Retina (tissue), 1 donor: ENCODE measurements around the gene PHACTR1.

Experiments used
- DNase-seq: peaks from one replicate; pipeline ENCODE4 v3.0.0-alpha.2; 2016

PHACTR1 gene

DNA sequence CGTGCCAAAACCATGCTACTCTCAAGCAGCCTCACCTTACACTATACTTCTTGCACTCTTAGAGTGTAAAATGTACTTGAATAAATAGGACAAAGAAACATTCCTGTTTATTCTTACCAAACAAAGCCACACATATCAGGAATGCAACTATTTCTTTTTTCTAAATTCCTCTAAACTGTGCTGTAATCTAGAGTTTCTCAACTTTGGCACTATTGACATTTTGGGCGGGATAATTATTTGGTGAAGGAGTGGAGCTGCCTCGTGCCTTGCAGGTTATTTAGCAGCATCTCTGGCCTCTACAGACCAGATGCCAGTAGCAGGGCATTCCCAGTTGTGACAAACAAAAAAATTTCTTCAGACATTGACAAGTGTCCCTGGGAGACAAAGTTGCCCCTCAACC is 86.9 kb downstream of the PHACTR1 start:
- no peak for DNase-seq

DNA sequence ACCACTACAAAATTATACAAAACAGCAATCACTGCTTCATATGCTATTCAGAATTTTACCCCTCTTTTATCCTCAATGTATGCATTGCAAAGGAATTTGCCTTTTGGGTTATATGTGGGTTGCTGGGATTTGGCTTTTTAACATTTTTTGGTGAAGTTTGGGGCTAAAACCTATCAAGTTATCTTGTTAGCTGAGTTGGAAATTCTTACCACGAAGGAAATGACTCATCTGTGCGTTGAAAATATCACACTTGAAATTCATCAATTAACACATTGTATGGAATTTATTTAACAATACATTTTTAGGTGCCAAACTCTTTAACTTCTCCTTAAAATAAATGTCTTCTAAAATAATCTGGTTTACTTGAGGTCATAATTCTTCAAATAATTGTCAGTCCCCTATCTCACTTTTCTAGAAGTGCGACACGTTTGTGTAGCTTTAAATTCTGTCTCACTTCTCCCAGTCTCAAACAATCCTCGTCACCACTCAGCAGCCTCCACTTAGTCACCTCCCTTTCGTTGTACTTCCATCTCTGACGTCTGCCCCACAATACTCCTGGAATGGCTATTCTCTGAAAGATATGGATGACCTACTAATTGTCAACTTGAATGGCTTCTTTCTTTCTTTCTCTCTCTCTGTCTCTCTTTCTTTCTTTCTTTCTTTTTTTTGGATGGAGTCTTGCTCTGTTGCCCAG is 88.5 kb downstream of the PHACTR1 start:
- DNase-seq: no peak

- DNase-seq: no peak
Measured at GRCh38 chr6:12806136-12806535, 89.6 kb downstream of the PHACTR1 start.

DNA sequence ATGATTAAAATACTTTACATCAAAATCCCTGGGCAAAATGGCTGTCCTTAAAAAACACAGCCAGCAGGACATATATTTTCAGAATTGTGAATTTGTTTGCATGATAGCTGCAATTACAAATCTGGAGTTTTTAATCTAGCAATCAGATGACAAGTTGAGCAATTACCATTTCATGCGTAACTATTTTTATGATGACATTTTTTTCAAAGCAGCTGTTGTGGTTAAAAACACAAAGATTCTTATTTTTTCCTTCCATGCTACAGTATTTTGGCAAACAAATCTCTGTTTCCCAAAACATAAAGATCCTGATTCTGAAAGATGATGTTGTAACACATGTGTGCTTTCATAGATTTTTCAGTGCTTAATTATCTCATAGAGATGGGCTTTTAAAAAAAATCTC is 90.2 kb downstream of the PHACTR1 start:
- no peak for DNase-seq

GRCh38 chr6:12811519-12811918 is 95.0 kb downstream of the PHACTR1 start:
- no peak for DNase-seq

GRCh38 chr6:12813321-12813720 is 96.8 kb downstream of the PHACTR1 start:
- DNase-seq: no peak

DNA sequence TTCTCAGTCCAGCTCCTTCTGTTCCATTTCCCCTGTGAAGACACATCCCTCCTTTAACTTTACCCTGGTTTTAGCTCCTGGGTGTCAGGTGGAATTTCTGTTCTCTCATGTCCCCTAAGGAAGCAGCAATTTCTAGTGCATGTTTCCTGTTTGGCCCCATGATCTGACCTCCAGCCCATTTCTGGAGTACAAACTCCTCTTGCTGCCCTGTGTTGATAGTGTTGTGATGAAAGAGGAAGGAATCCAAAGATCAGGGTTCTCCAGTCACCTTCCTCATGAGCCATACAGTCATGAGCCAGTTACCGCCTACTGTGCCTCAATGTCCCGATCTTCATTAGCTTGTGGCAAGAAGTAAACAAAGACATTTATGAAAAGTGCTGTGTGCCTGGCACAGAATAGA is 97.4 kb downstream of the PHACTR1 start:
- no peak for DNase-seq

- DNase-seq: no peak
Measured at GRCh38 chr6:12815089-12815488, 98.5 kb downstream of the PHACTR1 start.

DNA sequence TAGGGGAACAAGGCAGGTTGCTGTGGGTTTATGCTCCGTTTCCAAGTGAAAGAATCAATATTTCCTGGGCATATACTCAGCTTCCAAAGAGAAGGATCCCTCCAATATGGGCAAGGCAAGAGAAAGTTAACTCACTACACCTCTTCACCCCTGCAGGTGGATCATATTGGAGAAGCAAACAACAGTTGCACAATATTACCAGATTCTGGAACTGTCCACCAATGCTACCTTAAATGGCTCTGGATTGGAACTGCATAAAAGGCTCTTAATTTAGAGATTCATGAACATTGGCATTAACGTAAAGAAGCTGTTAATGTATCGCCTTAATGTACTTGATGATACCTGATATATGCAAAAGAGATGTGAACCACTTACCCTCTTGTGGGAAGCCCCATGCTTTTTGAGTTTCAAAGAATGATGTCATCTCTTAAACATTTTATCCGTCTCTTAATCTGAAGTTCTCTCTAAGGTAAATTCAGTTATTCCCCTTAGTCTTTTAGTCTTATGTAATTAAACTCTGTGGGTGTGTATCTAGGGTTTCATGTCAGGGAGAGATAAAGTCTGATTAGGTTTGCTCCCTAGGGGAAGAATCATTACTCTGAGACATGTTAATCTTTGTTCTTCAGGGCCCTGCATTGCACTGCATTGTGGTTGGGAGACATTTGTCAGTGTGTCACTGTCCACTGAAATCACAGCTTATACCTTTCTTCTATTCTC is 99.5 kb downstream of the PHACTR1 start:
- DNase-seq: no peak

DNA sequence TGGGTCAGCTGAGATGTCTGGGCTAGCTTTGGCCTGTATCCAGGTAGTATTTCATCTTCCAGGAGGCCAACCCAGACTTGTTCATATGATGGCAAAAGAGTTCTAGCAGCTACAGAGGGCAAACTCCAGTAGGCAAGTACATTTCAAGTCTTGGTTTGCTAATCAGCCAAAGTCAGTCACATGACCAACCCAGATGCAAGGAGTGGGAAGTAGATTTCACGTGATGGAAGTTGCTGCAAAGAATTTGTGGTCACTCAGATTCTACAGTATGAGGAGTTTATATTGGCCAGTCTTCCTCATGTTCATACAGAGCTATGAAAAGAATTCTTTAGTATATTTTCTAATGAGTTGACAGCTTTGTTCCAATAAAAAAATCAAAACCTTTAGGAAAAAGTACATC is 101.8 kb downstream of the PHACTR1 start:
- no peak for DNase-seq

- no peak for DNase-seq
Measured at GRCh38 chr6:12823847-12824246, 107.3 kb downstream of the PHACTR1 start.

DNA sequence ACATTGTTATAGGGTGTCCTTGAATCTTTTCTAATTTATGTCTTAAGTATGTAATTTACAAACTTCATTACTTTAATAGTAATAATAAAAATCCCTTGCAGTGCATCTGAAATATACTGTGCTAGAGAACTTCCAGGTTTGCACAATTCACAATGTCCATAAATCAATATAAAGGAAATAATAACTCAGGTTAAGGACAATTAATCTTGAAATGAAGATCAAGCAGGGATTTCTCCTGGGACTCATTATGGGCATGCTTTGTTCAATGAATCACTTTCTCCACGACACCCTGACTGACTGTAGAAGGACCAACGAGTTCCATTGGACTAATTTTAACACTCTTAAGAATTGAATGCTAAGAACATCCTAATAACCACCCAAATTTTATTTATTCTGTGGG is 110.0 kb downstream of the PHACTR1 start:
- DNase-seq: no peak

DNA sequence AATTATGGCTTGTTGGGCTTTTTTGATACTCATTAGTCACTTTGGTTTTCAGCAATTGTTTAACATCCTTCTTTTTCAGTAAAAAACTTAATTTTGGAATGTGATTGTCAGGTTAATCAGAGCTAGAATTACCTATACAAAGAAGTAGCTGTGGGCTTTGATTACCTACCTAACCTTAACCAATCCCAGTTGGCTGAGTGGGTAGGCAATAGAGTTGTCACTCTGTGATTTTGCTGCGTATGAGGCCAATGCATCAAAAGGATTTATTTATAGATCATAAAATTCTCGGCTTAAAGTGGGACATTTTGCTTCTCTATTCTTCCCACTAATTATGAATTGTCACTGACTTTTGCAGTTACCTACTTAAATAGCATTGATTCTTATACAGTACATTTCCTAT is 111.4 kb downstream of the PHACTR1 start:
- no peak for DNase-seq

DNA sequence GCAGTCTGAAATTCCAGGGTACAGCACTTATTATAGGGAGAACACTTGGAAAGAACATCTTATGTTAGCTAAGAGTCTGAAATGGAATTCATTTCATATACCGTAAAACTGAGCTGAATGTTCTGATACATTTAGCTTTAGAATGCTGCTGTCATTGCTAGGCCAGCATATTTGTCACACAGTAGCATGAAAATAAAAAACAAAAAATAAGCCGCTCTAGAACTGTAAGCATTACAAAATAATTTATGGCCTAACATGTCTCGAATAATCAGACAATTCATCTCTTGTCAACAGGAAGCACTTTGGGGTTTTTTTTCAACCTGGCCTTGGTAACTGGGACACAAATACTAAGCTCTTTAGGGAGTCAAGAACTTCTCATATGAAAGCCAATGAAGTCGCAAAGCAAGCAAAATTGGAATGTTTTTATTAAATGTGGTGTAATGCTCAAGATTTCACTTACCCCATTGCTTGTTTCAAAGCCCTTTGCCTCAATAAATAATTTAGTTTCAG is 115.7 kb downstream of the PHACTR1 start:
- DNase-seq: no peak

DNA sequence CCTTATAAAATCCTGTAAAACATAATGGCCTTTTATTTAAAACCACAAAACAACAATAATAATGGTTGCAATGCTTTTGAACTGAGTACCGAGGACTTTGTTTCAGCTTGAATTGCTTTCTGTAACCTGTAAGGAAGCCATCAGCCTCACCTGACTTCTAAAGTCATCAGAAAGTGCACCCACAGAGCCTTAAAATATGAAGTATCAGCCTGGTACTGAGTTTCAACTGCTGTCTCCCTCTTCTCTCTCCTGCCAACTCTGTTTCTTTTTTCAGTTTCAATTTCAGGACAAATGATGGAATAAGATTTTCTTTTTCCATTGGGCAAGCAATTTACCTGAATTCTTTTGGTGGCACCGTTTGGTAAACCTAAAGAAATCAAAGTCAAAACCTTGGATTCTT is 119.4 kb downstream of the PHACTR1 start:
- DNase-seq: no peak

DNA sequence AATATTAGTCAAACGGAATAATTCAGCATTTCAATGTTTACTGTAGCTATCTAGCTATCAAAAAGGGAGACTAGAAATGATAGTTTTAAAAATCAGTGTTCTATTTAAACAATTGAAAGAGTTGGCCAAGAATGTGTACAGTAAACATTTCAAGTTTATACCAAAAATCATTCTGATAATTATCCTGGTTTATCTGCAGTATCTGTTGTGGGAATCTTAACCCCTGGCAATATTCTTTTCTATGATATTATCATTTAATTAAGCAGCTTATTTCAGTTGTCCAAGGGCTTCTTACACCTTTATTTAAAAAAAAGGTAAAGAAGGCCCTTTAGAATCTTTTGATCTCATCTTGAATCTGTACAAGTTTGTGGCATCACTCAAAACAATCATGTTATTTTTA is 125.1 kb downstream of the PHACTR1 start:
- no peak for DNase-seq

- DNase-seq: no peak
Measured at GRCh38 chr6:12842114-12842513, 125.5 kb downstream of the PHACTR1 start.

- DNase-seq: no peak
Measured at GRCh38 chr6:12842658-12843057, 126.1 kb downstream of the PHACTR1 start.

GRCh38 chr6:12844284-12845223 is 128.0 kb downstream of the PHACTR1 start:
- DNase-seq: no peak

DNA sequence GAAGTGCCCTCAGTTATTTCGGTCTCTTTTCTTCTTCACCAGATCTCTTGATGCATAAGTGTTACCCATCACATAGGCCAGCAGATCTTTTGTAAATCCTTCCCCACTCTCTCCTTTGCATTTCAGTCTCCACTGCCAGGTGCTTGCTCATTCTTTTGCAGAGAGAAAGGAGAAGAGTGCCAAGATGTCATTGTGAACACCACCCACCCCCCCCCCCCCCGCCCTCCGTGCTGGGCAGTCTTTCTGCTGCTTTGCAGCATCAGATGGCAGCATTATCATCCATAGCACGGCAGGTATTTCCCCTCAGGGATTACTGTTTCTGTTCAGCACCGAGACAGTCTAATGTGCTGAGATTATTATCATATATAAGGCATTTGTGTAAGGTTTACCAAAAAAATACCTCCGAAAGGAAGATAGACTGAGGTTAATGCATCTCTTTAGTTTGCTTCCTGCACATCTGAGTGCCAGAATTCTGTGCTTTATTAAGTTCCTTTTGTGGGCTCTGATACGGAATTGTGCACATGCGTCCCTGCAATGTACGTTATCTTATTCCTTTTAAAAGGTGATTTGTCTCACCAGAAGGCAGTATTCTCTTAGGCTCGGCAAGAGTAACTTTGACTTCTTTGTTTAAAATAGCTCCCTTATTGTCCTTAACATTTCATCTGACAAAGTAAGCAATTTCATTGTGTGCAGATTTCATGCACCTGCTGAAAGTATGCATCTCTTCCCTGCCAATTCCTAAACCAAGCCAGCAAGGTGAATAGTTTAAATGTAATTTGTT is 128.8 kb downstream of the PHACTR1 start:
- no peak for DNase-seq

GRCh38 chr6:12848964-12849808 is 132.6 kb downstream of the PHACTR1 start:
- DNase-seq: peak; percentile 49

DNA sequence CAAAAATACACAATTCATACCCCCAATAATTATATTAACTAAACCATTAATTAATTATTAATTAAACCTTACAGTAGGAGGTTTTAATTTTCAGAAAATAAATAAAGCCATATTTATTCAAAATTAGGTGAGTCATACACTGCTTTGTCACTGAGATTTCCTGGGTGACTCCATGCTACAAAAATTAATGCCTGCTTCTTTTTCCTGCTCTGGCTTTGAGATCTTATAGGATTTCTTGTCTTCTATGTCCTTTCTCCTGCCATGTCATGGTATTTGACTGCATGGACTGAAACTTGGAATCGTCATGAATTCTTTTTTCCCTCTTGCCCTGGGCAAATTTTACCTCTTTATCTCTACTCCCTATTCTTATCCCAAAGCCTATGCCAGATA is 133.2 kb downstream of the PHACTR1 start:
- DNase-seq: no peak
